Breast epithelium (tissue), 3 donors: Measurements from ENCODE around the gene ANKRD11.

Source experiments
- CTCF ChIP-seq, 3 donors: fragments of 450-650 bp; IDR thresholded peaks; one replicate each; pipeline ENCODE4 v1.5.1; 2016 to 2017; ENCODE audit warnings: antibody characterized with exemption in 3 of 3, mild to moderate bottlenecking in 3 of 3, moderate library complexity in 3 of 3
- POLR2A ChIP-seq: fragments of 450-650 bp; IDR thresholded peaks from one replicate; pipeline ENCODE4 v1.6.1; 2016; ENCODE audit warnings: antibody characterized with exemption, mild to moderate bottlenecking, moderate library complexity

- TF ChIP-seq CTCF (IDR thresholded peaks at IDR 0.05), result no peak
- no peak for TF ChIP-seq POLR2A
These were observed 40.3 kb upstream of the ANKRD11 start for GRCh38 chr16:89530401-89531381.
